NOMO-1 treated with DMSO at 0.1 percent for 48 hours (cell line): ENCODE results near the gene ARHGAP5.

Experiments
- DNase-seq: peaks from one replicate; lab custom pipeline; 2025; ENCODE audit not compliant: unreplicated experiment; lab: John Stamatoyannopoulos, UW

ARHGAP5 gene

DNA sequence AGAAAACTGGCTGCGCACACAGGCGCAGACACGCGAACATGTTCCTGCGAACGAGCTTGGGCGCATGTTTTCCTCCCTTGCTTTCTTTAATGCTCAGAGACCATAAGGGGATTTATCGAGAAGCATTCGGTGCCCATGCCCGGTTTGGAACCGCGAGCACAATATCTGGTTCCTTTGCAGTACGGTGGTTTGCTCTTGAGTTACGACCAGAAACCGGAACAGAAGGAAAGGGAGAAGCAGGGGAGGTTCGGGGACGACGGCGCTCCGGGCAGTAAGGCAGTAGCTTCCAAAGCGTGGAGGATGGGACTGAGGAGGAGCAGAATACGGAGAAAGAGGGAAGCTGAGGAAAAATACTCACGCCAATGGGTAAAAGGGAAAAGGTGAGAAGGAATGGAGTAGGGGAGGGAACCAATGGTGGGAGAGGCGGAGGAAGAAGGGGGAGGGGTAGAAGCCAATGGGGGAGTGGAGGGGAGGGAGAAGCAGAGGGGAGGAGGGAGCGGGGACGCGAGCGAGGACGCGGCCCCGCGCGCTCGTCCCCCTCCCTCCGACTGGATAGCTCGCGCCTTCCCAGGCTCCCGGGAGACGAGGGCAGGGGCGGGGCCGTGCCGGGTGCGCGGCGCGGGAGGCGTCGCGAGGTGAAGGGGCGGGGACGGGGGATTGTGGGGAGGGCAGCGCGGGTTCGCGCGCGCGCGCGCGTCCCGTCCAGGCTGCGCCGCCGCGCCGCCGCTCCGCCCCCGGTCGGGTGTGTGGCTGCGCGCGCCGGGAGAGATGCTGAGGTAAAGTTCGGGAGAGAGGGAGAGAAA is 625 bp upstream of the ARHGAP5 start:
- DNase-seq: peak; percentile 30

DNA sequence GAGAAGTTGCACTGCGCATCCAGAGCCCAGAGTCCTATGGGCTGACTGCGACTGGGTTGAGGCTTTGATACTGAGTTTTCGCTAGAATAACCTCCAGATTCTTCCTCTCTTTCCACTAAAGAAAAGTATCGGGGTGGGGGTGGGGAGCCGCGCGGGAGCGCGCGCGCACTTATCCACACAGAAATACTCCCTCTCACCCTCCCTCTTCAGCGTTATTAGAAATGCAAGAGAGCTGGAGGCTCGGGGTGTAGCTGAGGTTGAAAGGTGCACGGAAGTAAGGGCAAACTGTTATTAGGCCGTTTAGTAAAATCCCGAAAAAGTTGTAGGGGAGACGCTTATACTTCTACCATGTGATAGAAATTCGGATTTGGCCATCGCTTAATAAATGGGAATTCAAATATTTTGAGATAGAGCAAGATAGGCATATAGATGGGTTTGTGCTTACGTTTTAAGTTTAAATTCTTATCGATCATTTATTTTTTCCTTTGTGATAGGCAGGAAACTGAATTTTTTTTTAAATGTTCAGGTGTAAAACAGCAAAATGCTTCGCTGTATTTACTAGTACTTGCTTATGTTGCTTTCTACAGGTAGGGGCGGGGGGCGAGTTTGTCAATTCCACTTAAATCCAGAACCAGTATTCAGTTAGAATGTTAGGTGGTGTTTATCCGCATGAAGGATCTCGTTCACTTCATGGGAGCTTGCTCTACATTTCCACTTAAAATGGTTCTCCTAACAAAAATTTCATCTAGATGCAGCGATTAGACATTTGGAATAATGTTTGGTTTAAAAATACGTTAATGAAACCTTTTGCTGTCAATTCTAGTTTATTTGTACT is 1.1 kb downstream of the ARHGAP5 start:
- DNase-seq: no peak

DNA sequence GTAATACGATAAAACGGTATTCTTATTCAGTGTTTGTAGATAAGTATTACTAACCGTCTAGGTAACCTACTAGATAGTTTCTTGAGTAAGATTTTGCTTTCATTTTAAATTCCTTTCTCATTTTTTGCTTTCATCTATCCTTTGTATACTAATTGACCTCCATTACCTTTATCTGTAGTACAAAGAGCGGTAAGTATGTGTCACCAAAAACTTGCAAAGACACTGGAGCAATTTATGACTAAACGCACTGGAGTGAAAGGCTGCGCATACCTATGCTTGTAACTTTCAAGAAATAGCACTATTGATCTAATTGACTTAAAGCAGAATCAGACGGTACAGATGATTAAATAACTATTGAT is 1.7 kb downstream of the ARHGAP5 start:
- no peak for DNase-seq

DNA sequence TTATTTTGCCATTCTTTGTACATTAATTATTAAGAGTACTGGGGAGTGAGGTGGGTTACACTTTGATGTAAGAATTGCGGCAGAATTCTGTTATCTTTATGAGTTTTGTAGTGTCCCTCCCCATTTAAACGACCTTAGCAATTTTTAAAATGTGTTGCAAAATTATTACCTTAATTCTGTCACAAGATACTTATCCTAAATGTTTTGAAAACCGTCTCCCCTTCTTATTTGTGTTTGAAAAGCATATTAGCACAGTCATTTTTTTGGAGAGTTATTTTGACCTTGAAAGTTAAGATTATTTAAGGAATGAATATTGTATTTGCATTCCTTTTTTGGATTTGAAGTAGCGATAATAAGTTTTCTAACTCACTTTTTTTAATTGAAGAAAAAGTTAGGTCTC is 2.2 kb downstream of the ARHGAP5 start:
- no peak for DNase-seq

DNA sequence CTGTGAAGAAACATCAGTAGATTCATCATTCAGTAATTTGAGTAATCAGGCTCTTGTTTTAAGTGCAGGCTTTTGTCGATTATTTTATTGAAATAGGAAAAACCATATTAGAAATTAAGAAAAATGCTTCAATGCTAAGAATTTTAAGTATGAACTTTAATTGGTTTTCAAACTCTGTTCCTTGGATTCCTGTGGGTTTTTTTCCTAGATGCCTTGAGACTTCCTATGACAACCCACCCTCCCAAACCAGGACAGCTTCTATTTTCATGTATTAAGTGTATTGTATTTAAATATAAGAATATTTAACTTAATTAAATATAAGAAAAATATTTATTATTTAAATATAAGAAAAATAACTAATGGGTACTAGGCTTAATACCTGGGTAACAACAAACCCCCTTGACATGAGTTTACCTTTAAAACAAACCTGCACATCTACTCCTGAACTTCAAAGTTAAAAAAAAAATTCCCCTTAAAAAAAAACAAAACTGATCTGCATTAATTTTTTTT is 3.0 kb downstream of the ARHGAP5 start:
- DNase-seq: no peak

DNA sequence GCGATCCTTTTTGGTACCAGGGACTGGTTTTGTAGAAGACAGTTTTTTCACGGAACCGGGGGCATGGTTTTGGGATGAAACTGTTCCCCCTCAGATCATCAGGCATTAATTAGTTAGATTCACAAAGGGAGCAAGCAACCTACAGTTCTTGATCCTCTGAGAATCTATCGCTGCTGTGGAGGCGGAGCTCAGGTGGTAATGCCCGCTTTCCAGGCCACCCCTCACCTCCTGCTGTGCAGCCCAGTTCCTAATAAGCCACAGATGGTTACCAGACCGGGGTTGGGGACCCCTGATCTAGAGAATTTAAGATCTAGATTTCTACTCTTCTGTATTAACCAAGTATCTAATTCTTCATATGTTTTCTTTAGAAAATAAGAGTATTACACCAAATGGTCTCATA is 4.8 kb downstream of the ARHGAP5 start:
- DNase-seq: no peak

DNA sequence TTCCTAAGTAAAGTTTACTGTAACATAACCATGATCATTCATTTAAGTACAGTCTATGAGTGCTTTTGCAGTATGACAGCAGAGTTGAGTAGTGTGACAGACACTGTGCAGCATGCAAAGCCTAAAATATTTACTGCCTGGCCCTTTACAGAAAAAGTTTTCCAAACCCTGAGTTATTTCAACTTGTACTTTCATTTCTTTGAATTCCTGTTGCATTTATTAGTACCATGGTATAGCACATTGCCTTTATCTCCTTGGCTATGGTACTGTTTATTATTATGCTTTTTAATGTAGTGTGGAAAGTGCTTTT is 6.2 kb downstream of the ARHGAP5 start:
- no peak for DNase-seq

DNA sequence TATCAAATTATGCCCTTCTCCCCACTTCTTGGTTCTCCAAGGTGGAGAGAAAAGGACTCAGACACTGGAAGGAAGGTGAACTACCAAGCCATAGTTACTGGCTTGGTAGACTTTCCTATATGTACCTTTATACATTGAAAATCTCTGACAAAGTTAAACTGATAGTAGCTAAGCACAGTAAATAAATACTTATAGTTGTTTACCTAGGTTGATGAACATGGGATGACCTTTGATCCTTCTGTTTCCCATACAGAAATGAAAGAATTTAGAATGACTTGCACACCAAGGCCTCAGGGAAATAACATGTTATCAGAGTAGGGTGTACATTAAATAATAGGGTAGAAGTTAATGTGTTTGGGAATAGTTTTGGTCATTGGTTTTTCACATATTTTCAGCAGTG is 6.7 kb downstream of the ARHGAP5 start:
- no peak for DNase-seq

DNA sequence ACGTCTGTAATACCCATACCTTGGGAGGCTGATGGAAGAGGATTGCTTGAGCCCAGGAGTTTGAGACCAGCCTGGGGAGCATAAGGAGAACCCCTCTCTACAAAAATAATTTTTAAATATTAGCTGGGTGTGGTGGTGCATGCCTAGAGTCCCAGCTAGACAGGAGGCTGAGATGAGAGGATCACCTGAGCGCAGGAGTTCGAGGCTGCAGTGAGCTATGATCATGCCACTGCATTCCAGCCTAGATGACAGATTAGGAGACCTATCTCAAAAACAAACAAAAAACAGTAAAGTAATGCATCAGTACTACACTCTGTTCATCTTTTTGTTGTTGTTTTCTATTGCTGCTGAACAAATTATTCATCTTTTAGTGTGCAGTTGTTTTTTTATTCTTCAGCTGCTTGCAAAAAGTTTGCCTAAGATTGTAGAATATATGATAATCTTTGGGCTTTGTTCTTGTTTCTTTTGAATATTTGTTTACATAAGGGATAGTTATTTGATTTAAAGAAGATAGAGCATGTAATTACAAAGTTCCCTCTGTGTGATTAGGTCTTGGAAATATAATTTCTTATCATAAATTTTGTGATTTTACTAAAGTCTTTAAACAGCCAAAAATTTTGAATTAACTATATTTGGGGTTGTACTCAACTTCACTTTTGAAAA is 8.2 kb downstream of the ARHGAP5 start:
- no peak for DNase-seq

DNA sequence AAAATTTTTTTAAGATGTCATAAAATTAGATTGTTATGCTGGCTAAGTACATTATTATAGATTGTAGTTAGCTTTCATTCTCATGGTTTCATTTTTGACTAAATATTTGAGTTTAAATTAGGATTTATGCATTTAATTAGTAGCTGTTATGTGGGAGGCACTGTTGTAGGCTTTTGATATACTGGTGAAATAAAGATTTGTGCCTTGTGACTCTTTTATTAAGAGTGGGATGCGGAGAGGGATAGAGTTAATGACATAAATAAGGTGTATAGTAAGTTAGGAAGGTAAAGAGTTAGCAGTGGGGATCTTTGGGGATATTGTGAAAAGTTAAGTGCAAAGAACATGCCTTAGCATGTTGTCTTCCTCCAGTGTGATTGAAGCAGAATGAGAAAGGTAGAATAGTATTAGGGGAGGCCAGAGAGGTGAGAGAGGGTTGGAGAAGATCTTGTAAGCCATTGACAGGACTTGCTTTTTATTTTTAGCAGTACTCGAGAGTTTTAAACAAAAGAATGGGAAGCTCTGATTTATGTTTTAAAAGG is 8.8 kb downstream of the ARHGAP5 start:
- no peak for DNase-seq

DNA sequence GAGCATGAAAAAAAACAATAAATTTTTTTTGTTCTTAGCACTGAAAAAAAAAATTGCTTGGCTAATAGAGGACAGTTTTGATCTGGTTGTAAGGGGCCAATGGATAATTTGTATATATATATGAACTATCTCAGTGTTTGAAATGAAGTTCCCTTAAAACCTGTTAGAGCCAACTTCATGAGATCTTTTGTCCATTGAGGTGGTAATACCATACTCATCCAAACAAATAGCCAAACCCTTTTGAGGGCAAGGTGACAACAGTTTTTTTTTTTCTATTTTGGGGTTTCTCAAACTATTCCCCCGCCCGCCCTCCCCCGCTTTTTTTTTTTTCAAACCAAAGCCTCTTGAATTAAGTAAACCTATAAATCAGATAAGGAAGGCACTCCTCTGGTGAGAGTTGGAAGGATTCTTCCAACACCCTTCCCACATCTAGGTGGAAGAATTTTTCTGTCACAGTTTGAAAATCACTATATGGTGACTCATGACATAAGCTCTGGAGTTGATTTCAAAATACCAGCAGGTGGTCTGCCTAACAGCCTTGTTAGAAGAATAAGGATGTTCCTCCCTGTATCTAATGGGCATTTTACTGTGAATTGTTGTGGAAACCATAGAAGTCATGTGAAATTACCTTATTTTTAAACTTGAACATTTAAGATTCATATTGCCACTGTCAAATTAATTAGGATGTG is 10.2 kb downstream of the ARHGAP5 start:
- DNase-seq: no peak

DNA sequence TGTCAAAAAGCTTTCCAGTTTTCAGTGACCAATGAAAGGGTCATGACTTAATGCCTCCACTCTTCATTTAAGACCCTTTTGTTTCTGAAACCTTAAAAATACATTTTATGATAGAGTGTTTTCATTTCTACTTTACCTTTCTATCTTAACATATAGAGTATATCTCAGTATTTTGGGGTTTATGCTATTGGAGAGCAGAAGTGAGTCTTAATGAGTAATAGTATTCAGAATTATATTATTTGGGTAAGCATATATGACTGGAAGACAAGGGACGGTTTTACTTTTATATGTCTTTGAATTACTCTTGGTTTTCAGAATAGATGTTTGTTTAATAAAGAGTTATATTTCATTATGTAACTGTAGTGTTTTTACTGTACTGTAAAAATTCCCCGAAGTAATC is 10.8 kb downstream of the ARHGAP5 start:
- DNase-seq: no peak

DNA sequence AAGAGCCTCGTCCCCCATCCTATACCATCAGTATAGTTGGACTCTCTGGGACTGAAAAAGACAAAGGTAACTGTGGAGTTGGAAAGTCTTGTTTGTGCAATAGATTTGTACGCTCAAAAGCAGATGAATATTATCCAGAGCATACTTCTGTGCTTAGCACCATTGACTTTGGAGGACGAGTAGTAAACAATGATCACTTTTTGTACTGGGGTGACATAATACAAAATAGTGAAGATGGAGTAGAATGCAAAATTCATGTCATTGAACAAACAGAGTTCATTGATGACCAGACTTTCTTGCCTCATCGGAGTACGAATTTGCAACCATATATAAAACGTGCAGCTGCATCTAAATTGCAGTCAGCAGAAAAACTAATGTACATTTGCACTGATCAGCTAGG is 13.6 kb downstream of the ARHGAP5 start:
- DNase-seq: no peak

DNA sequence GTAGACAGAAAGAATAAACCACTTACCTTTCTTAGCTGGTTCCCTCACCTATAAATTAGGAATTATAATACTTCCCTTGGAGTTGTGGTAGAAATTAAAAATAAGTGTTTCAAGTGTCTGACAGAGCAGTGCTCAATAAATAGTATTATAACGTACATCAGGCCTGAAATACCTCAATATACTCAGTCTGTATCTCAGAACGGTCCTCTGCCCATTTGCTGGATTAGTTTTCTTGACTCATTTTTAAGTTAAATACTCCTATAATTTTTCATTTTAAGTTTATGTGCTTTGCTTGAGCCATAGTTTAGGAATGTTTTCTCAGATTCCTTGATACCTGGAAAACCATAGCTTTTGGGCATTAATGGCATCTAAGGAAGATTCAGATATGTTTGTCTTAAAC is 22.4 kb downstream of the ARHGAP5 start:
- no peak for DNase-seq

DNA sequence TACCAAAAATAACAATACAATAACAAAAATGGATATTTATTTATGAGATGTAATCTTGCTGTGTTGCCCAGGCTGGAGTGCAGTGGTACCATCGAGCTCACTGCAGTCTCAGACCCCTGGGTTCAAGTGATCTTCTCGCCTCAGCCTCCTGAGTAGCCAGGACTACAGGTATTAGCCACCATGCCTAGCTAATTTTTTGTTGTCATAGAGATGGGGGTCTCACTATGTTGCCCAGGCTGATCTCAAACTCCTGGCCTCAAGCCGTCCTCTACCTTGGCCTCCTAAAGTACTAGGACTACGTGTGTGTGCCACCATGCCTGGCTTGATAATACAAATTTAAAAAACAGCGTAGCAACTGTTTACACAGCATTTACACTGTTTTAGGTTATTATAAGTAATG is 23.1 kb downstream of the ARHGAP5 start:
- no peak for DNase-seq

DNA sequence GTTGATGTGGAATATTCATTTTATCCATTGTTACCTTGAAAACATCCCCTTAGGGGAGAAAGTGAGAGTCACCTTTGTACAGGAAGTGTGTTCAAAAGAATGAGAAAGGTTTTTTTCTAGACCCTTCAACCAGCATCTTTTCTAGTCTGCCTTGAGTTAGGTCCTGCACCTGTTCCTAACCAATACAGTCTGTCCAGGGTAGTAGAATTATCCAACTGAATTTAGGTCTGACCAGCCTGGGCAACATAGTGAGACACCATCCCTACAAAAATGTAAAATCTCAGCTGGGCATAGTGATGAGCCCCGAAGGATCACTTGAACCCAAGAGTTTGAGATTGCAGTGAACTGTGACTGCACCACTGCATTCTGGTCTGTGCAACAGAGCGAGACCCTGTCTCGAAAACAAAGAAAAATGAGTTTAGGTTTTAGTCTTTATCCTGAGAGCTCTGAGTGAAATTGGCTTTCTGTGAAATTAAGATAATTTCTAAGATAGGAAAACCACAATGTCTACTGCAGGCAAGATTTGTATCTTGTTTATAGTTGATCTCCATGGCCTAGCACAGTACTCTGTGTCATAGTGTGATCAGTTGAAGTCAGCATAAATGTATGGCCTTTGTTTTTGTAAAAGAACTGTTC is 25.2 kb downstream of the ARHGAP5 start:
- no peak for DNase-seq

DNA sequence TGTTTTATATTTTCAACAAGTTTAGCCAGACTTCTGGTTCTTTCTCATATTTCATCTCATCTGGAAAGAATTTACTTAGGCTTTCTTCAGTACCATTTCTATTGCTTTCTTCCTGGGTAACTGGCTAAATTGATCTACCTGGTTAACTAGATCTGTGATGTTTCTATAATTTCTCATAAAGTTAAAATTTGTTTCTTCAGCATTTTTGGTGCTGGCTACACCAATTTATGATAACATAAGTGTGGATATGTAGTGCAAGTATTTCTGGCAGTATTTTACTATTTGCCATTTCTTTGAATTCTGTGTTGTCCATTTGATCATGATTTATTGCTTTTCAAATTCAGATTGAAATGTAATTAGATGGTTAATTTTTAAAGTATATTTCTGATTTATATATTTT is 25.9 kb downstream of the ARHGAP5 start:
- DNase-seq: no peak

DNA sequence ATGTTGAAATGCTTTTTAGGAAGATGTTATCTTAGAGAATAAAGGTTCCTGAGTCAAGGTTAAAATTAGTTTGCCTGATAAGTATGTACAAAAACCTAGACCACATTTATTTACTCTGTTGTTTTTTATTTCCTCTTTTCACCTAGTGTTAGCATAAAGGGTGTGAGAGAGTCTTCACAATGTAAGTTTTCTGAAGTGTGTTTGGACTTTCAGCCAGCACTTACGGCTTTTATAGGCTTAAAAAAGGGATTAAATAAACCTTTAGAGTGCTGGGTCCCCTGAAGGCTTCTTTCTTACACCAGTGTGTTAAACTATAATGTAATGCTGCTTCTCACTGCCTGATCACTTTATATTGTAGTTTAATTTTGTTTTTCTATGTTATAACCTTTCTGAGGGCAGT is 27.2 kb downstream of the ARHGAP5 start:
- DNase-seq: no peak

DNA sequence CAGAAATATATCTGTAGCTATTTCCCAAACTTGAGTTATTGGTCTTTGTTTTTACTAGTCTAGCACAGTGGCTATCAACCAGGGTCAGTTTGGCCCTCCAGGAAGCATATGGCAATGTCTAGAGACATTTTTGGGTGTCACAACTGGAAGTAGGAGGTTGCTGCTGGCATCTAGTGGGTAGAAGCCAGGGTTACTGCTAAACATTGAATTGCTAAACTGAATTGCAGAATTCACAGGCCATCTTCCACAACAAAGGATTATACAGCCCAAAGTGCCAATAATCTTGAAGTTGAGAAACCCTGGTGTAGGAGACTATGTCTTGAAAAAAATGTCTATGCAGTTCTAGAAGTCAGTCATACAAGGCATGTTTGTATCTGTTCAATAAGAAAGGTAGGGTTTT is 27.7 kb downstream of the ARHGAP5 start:
- DNase-seq: no peak

DNA sequence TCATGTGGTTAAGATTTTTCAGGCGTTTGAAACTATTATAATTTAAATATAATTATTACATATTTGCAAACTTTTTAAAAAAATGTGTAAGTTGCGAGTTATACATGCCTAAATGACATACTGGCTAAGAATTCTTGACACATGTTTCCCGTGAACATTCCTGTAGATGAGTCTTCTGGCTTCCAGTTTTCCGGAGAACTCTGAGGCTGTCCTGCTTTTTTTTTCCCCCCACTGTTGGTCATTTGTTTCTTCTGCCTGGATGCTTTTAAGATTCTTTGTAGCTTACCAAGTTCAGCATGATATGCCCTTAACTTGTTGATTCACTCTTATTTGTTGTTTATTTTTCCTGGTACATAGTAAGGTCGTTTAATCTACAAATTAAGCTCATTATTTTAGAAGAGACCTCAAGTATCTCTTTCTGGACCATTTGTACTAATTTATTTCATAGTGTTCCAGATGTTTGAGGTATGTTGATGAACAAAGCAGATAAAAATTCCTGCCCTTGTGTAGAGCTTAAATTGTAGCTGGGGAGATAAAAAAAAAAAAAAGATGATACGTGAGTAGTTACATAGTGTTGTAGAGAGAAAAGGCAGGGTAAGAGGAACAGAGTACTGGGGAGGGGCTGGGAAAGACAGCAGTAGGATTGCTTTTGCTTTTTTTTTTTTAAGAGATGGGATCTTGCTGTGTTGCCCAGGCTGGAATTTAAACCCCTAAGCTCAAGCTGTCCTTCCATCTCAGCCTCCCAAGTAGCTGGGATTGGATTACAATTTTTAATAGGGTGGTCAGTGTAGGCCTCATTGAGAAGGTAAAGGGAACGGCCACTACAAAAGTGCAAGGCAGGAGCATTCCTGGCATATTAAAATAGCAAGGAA is 32.8 kb downstream of the ARHGAP5 start:
- DNase-seq: no peak
